GM10248 (cell line): ENCODE data around the gene C5orf63.
"Not testable (repeated sequence)": the region's sequence is repeated elsewhere in the genome, so short reads cannot be mapped to it uniquely, and the experiment has no call there.

Experiments
- CTCF ChIA-PET: fragments of 300-600 bp; sonication (Branson Sonifier 250); formaldehyde crosslinking; extraction: SDS; loops from one replicate; lab custom pipeline; 2021; ENCODE audit warnings: antibody characterized with exemption; lab: Yijun Ruan, JAX
- POLR2A ChIA-PET: fragments of 350-650 bp; sonication (Branson Sonifier 250); formaldehyde crosslinking; extraction: SDS; loops from one replicate; lab custom pipeline; 2020; ENCODE audit warnings: antibody characterized with exemption; lab: Yijun Ruan, JAX
- DNase-seq: peaks from one replicate; pipeline ENCODE4 v3.0.0; 2012; ENCODE audit errors: extremely low spot score
- TF ChIP-seq, protein P1 (sequence below): IDR thresholded peaks from 2 replicates; pipeline ENCODE4 v1.5.1; 2012; ENCODE audit warnings: mild to moderate bottlenecking, low read depth; ENCODE audit errors: extremely low read depth, missing control alignments, control extremely low read depth

The C5orf63 gene

DNA sequence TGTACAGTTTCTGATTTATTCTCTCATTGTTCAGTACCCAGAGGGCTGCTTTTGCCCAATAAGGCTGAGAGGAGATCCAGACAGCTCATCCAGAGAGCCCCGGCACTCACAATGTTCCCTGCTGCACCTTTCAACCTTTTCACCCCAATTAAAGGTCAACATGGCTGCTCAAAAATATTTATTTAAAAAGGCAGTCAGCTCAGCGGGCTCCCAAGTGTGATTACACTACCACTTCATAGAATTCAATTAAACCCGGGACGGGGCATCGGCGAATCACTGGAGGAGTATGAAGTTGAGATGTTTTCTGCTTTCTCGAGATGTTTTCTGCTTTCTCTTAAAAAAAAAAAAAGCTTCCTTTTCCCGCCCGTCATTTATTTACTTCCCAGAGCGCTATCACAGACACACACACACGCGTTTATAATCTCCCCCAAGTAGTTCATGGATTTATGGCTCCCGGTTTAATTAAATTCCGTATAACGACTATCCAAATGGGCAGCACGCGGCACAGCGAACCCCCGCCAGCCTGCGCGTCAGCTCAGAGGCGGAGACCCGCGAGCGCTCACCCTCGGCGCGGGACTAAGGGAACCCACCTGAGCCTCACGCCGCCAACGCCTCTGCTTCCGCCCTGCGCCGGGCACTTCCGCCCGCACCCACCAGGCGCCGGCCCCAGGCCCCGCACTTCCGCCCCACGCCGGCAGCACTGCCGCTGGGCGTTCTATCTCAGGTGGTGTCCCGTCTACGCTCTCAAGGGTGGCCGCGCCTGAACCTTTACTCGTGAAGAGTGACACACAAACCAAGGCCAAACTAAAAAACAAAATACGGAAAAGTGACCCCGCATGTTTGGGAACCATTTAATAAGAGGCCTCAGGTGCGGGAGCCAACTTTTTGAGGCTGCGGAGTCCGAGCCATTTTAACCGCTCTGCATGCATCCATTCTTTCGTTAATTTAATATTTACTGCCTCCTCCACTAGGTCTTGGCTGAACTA lies at the start of gene C5orf63:
TSS of gene C5orf63 (minus strand) at position 642 of the 986 bp plus-strand sequence. CDS start 14,507 bp downstream, outside the sequence.
- TF ChIP-seq, protein P1, sequence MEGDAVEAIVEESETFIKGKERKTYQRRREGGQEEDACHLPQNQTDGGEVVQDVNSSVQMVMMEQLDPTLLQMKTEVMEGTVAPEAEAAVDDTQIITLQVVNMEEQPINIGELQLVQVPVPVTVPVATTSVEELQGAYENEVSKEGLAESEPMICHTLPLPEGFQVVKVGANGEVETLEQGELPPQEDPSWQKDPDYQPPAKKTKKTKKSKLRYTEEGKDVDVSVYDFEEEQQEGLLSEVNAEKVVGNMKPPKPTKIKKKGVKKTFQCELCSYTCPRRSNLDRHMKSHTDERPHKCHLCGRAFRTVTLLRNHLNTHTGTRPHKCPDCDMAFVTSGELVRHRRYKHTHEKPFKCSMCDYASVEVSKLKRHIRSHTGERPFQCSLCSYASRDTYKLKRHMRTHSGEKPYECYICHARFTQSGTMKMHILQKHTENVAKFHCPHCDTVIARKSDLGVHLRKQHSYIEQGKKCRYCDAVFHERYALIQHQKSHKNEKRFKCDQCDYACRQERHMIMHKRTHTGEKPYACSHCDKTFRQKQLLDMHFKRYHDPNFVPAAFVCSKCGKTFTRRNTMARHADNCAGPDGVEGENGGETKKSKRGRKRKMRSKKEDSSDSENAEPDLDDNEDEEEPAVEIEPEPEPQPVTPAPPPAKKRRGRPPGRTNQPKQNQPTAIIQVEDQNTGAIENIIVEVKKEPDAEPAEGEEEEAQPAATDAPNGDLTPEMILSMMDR = no peak
- DNase-seq = peak; percentile 81
- ChIA-PET POLR2A (no interaction called here), CTCF (interaction anchor here (0.6 to 3.2 kb wide), 4 partner anchors 9 to 52 kb away, joined by 3 to 22 read pairs (median 6); no protein-coding TSS in a partner anchor)

DNA sequence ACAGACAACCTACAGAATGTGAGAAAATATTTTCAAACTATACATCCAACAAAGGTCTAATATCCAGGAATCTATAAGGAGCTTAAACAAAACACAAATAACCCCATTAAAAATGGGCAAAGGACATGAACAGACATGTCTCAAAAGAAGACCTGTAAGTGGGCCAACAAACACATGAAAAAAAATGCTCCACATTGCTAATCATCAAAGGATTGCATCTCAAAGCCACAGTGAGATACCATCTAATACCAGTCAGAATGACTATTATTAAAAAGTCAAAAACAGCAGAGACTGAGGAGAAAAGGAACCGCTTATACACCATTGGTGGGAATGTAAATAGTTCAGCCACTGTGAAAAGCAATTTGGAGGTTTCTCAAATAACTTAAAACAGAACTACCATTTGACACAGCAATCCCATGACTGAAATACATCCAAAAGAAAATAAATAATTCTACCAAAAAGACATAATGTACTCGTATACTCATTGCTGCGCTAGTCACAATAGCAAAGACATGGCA lies 39.1 kb upstream of the C5orf63 start:
- ChIA-PET POLR2A (no interaction called here), CTCF (interaction anchor here (0.6 kb wide), 1 partner anchor 60 kb away, joined by 3 read pairs; no protein-coding TSS in a partner anchor)
- DNase-seq = no peak
- TF ChIP-seq, protein P1 = no peak

DNA sequence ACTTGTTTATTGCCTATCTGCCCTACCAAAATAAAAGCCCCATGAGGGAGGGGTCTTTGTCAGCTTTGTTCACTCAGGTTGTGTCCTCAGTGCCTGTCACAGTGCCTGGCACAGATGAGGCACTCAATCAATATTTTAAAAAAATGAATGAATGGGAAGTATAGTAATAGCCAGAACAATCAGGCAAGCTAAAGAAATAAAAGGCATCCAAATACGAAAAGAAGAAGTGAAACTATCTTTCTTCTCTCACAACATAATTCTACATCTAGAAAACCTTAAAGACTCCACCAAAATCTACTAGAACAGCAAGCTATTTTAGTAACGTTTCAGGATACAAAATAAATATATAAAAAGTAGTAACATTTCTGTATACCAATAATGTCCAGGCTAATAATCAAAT lies 37.8 kb upstream of the C5orf63 start:
- TF ChIP-seq, protein P1 = no peak
- ChIA-PET POLR2A (interaction anchor here (0.5 kb wide), 1 partner anchor 9 kb away, joined by 3 read pairs; no protein-coding TSS in a partner anchor), CTCF (no interaction called here)
- no peak for DNase-seq

DNA sequence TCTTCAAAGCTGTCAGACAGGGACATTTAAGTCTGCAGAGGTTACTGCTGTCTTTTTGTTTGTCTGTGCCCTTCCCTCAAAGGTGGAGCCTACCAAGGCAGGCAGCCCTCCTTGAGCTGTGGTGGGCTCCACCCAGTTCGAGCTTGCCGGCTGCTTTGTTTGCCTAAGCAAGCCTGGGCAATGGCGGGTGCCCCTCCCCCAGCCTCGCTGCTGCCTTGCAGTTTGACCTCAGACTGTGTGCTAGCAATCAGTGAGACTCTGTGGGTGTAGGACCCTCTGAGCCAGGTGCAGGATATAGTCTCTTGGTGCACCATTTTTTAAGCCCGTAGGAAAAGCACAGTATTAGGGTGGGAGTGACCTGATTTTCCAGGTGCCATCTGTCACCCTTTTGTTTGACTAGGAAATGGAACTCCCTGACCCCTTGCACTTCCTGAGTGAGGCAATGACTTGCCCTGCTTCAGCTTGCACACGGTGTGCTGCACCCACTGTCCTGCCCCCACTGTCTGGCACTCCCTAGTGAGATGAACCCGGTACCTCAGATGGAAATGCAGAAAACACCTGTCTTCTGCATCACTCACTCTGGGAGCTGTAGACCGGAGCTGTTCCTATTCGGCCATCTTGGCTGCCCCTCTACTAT lies 35.4 kb upstream of the C5orf63 start:
- POLR2A ChIA-PET, CTCF ChIA-PET, DNase-seq: not testable (repeated sequence)

DNA sequence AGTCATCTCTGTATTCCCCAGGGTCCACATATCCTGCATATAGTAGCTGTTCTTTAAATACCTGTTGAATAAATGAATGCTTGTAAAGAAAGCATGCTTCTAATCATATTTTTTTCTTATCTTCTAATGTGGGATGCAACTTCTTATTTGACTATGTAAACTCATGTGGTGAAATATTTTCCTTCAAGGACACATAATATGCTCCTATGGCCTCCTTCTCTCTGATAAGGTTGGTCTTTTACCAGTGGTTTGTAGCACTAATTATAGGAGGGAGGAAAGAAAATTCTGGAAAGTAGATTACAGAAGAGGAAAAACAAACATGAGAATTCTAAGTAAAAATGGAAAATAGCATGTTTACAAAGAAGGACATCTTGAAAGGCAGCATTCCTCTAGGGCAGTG lies 28.6 kb upstream of the C5orf63 start:
- CTCF ChIA-PET = no interaction called here
- TF ChIP-seq, protein P1 = no peak
- POLR2A ChIA-PET = no interaction called here
- DNase-seq = no peak

DNA sequence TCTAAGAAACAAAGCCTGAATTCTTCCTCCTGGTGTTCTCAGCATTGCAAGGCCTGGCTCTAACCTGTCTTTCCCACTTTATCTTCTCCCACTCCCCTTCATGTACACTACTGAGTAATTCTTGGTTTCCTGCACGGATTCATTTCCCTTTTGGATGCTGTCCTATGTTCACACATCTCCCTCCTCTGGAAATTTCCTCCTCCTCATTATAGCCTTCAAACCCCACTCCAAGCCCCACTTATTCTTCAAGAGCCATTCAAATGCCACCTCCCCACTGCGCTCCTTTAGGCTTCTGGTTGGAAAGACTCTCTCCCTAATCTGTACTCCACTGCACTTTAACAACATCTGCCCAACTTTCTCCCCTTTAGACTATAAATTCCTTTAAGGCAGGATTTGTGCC lies 28.2 kb upstream of the C5orf63 start:
- TF ChIP-seq, protein P1 = no peak
- ChIA-PET CTCF (no interaction called here), POLR2A (no interaction called here)
- no peak for DNase-seq
